HG02623 (cell line): Measurements from ENCODE around the gene RELA.

Experiments
- ATAC-seq: cut with Tn5 transposase; IDR thresholded peaks from one replicate; pipeline ENCODE4 v1.9.1; 2021; ENCODE audit warnings: moderate library complexity; ENCODE audit not compliant: unreplicated experiment

The RELA gene

DNA sequence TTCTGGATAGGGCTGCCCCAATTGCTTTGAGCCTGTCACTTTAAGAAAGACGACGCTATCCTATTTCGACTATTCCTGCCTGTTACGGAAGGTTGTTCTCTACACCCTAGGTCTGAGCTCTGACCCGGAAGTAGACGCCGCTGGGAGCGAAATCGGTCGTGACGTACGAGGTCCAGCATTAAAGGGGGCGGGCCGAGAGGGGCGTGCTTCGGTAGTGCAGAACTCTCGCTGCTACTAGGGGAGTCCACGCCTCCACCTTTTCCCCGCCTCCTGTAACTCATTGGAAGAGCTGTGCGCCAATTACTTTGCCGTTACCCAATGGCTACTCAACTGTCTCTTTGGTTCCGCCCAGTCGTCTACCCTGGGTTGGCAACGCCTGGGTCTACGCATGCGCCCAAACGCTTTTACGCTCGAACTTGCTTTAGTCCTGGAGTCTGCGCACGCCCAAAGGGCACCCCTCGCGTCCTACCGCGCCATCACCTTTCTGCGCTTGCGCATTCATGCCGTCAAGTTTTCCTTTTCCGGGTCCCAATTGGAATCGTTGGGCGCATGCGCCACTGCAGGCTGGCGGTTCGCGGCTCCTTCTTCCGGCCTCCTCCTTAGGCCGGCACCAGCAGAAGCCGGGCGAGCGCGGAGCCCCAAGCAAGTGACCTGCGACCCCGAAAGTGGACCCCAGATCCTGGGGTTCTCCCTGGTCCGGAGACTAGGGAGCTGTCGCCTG lies 47.3 kb downstream of the RELA start, which contains the start of gene PCNX3:
TSS of gene PCNX3 (plus strand) at position 548 of the 721 bp plus-strand sequence. CDS start 536 bp downstream, outside the sequence.
- ATAC-seq: peak; percentile 79

DNA sequence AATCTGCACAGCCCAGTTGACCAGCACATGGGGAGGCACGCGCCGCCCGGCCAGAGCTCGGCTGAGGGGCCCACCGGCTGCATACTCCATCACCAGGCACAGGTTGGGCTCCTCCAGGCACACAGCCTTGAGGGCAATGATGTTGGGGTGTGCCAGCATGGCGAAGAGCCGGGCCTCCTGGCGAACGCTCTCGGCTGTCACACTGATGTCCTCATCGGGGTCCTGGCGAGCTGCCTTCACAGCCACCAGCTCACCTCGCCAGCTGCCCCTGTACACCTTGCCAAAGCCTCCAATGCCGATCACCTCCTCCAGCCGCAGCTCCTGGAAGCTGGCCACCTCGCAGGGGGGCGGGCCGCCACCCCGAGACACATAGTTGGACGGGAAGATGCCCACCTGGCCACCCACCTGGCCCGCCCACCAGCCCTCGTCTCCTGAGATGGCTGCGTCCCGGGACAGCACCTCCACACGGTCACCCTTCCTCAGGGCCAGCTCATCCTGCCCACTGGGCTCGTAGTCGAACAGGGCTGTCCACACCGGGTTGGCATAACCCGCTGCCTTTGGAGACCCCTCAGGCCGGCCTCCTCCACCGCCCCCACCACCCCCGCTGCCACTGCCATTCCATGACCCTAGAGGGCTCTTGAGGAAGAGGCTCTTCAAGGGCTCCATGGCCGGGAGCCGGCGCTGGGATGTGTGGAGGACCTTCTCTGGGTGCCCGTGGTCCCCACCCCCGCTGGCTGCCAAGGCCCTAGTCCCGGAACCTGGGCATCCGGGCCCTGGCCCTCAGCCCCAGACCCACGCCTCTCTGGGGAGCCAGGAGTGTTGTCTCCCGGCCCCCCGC lies 49.4 kb downstream of the RELA start:
- no peak for ATAC-seq

DNA sequence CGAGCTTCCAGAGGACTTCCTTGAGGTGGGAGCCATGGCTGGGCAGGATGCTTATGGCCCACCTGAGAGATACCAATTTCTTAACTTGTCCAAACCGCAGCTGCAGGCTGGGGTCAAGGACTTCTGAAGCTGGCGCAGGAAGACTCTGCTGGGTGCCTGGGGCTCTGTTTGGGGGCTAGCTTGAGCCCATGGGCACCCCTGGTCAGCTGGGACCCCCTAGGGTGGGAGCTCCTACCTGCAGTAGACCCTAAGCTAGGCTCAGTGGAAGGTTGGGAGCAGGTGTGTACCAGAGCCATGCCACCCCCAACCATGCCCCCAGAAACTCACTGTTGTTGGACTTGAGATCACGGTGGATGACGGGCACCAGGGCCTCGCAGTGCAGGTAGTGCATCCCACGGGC lies 50.0 kb downstream of the RELA start:
- ATAC-seq: no peak

DNA sequence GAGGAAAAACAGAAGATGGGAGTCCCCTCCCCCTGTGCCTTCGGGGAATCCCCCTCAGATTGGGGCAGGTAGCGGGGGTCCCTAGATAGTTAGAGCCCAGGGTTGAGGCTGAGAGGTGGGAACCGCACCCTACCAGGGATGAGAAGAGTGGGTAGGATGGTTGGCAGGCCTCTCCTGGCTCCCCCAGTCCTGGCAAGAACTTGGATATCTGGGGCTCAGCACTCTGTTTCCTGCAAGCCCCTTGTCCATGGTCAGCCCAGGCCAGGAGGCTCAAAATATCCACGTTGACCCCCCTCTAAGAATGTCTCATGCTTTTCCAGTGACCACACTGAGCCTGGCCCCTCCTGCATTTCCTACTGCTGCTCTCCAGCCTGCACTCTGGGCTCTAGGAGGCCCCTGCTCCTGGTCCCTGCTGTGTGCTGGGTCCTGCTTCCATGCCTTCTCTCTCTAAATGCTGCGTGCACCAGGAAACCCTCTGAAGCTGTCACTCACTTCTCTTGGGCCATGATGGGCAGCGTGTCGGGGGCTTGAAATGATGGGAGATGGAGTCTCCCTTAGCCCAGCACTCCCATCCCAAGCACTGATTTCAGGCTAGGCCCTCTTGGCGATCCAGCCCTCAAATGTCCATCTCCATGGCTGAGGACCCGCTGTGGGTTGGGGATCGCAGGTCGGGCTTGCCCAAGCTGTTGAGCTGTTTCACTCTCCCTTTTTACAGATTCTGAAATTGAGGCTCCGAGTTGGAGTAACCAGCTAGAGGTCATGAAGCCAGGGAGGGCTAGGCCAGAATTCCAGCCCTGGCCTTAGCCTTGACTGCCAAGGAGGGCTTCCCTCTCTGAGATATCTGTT lies 50.7 kb downstream of the RELA start:
- ATAC-seq: no peak

DNA sequence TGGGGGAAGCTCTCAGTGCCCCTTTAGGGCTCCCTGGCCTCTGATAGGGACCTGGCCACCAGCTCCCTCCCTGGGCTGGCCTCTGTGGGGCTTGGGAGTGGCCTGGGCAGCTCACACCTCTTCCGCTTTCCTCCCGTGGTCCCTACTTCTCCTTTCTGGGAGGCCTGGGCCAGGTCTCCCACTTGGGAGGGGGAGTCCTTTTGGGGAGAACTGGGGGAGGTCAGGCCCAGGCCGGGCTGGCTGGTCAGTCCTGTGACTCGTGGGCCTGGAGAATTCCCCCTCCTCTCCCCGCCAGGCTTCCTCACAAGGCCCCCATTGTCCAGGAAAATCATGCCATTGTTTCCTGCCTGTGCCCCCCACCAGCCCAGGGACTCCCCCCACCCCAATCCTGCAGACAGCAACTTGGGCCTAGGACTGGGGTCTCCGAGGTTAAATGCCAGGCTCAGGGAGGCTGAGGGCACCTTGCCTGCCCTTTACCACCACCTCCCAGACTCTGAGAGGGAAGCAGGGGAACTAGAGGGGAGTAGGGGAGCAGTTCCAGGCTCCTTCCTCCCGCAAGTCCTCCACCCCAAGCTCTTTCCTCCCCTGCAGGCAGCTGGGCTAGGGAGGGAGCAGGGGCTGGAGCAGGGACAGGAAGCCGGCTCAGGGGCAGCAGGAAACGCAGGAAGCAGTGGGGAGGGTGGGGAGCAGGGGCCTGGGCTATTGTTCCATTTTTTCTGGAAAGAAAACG lies 51.5 kb downstream of the RELA start:
- no peak for ATAC-seq

DNA sequence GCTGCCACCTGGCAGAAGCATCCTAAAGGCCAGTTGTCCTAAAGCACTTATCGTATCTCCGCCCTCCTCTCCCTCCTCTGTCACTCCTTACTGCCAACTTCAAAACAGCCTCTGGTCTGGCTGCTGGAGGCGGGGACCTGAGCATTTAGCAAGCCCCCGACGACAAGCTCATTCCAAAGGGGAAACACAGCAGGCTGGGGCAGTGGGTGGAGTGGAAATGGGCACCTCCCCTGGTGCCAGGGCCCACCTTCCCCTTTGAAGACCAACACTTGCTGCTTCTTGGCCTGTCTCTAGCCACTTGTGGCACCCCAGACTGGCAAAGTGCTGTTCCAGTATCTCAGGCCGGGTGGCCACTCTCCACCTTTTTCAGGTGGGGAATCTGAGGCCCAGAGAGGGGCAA lies 52.3 kb downstream of the RELA start:
- no peak for ATAC-seq

DNA sequence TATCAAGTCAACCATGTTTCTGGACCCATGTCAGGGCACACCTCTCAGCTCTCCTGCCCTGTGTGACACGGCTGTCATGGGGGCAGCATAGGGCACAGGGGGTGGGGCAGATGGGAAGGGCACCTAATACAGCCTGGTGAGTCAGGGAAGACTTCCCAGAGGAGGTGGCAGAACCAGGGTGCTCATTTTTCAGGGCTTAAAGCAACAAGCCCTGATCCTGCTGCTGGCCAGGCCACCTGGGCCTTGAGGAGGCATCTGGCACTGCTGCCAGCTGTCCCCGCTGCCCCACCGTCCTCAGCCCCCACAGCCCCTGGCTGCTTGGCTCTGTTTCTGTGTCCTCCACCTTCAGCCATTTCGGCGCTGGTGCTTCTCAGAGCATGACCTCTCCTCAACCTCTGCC lies 53.1 kb downstream of the RELA start:
- ATAC-seq: no peak

DNA sequence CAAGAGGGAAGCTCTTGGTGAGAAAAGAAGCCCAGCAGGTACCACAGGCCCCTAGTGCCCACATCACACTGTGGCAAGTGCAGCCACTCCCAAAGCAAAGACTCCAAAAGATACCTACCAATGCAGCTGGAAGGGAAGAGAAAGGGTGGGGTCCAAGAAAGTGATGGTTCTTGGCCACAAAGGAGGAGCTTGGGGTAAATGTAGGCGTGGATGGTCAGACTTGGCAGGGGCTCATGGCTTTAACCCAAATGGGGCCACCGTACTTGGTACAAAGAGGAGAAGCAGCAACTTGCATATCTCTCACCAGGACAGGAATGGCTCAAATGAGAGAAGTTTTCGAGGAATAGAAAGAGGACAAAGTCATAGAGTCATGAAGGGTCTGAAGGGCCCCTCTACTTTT lies 53.5 kb downstream of the RELA start:
- ATAC-seq: no peak

DNA sequence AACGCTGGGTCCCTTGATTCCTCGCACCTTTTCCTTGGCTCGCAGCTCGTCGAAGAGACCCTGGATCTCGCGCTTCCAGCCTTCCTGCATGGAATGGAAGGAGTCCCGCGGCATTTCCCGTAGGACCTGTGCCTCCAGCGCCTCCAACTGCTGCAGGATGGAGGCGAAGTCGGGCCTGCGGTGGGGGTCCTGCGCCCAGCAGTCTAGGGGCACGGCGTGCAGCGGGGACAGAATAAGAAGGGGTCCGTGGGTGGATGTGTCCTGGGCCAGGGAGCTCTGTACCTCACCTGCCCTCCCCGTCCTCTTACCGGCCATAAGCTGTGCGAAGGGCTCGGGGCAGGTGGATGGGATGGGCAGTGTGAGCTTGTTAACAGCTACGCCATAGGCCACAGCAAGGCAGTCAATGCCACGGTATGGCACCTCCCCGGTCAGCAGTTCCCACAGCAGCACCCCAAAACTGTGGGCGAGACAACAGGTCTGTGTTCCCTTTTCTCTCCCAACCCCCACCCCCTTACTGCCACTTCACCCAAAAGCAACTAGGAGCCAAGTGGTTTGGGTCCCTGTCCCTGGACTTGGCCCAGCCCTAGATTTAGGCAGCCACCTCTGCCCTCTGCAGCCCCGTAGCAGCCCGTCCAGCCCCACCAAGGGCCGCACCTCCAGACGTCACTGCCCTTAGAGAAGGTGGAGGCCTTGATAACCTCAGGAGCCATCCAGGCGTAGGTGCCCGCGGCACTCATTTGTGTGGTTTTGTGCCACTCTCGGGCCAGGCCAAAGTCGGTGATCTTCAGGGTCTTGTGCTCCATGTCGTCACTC lies 54.9 kb downstream of the RELA start:
- ATAC-seq: no peak

DNA sequence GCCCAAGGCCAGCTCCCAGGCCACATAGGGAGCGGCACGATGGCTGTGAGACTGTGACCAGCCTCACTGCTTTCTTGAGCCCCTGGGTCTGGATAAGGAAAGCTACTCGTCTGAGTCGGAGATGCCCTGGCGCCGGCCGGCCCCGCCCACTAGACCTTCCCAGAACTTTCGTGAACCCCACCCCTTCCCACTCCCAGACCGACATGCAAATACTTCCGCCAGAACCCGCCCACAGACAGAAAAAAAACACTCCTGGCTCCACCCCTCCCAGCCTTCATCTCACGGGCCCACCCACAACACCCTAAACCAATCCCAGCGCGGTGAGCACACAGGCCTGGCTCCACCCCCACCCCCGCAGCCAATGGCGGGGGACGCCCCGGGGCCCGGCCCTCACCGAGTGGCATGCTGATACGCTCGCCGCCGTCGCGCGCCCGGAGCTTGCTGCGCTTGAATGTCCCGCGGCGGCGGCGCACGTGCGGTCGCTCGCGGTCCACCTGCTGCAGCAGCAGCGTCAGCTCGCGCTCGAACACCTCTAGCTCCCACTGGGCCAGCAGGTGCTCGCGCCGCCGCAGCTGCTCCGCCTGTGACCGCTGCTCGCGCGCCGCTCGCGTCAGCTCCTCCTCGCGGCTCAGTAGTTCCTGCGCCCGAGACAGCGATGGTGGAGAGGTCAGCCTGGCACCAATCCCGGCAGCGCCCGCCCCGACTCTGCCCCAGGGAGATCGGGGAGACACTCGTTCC lies 55.7 kb downstream of the RELA start:
- no peak for ATAC-seq

DNA sequence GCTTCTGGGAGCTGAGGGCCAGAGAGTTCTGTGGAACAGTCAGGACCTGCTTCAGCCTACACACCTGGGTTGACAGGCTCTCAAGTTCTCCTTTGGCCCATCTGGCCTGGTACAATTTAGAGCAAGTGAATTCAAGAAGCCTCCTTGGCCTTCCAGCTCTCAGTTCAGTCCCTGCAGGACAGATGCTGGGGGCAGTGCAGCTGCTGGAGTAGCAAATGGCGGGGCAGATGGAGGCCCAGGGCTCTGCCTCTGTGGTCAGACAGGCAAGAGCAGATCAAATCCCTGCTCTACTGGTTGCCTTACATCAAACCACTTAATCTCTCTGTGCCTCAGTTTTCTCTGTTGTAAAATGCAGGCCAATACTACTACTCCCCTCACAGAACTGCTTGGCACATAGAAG lies 58.5 kb downstream of the RELA start:
- no peak for ATAC-seq
